ENCODE results near the gene RSPO4. TPM values are rescaled to one million over a fixed set of nuclear protein-coding genes. Genes with fewer than 3 reads are reported as not detected.
A peak's percentile ranks its signal among the peaks of the same experiment; 100 is the strongest.

RSPO4 gene
- total RNA-seq, 1 donor from 2014 or later, result 0.94 TPM

DNA sequence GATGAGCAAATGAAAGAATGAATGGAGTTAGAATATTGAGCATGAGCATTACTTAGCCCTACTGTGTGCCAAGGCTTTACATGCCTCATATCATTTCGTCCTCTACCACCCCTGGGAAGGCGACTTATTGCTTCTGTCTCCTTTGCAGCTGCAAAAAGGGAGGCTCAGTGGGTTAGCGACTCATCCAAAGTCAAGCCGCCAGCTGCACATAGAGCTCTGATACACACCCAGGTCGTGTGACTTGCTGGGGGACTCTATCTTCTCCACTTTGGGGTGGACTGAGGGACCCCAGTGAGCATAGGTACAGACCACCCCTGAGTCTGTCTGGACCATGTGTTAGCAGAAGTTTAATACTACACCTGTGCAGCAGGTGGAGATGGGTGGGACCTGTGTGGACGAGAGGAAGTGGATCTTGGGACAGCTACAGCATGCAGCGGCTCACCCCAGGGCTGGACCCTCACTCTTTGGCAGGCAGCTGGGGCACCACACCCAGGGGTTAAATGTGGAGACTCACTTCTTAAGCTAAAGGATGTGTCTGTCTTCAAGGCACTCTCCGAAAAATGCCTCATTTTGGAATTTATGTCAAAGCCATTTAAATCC lies 49.8 kb downstream of the RSPO4 start:
- intact Hi-C loops (cut with DNase I), result no loop called here
- no peak for ATAC-seq
- no peak for DNase-seq (ENCODE audit: low spot score)

- intact Hi-C loops (cut with DNase I), result no loop called here
- ATAC-seq, result no peak
- DNase-seq (ENCODE audit: low spot score), result no peak
Measured at GRCh38 chr20:951384-952169, 50.5 kb downstream of the RSPO4 start.

- no peak for DNase-seq (ENCODE audit: low spot score)
- intact Hi-C loops (cut with DNase I), result no loop called here
Measured at GRCh38 chr20:949717-950116, 52.4 kb downstream of the RSPO4 start.

DNA sequence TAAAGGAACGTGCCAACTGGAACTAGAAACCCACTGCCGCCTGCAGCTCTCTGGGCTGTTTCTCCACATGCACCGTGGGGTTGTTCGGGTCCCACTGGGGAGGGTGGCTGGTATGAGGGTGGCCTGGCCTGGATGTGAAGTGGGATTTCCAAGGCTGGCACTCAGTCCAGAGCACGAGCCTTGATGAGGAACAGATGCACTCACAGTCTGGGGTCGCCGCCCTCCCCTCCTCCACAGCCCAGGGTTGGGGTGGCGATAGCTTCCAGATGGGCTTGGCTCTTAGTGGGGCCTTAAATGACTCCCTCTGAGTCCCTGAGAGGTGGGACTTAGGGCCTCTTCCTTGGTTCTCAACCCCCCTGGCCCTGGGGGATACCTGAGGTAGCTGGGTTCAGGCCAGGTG lies 55.3 kb downstream of the RSPO4 start:
- intact Hi-C loops (cut with DNase I), result no loop called here
- ATAC-seq (no peak), DNase-seq (ENCODE audit: low spot score) (no peak)

More at GRCh38 chr20:949717-950116, 52.4 kb downstream of the RSPO4 start:
- ATAC-seq, result no peak

- no peak for DNase-seq (ENCODE audit: low spot score)
- no peak for ATAC-seq
- intact Hi-C loops (cut with DNase I), result no loop called here
Measured at GRCh38 chr20:945841-946240, 56.3 kb downstream of the RSPO4 start.

- no peak for DNase-seq (ENCODE audit: low spot score)
- no peak for ATAC-seq
- intact Hi-C loops (cut with DNase I), result no loop called here
Measured at GRCh38 chr20:944774-945410, 57.2 kb downstream of the RSPO4 start.

GRCh38 chr20:944148-944547 lies 58.0 kb downstream of the RSPO4 start:
- no peak for DNase-seq (ENCODE audit: low spot score)
- intact Hi-C loops (cut with DNase I), result no loop called here
- ATAC-seq, result no peak

- DNase-seq (ENCODE audit: low spot score), result no peak
- intact Hi-C loops (cut with DNase I), result no loop called here
- no peak for ATAC-seq
Measured at GRCh38 chr20:942611-943010, 59.5 kb downstream of the RSPO4 start.

GRCh38 chr20:940926-941325 lies 61.2 kb downstream of the RSPO4 start:
- DNase-seq (ENCODE audit: low spot score) (no peak), ATAC-seq (no peak)
- intact Hi-C loops (cut with DNase I), result no loop called here

DNA sequence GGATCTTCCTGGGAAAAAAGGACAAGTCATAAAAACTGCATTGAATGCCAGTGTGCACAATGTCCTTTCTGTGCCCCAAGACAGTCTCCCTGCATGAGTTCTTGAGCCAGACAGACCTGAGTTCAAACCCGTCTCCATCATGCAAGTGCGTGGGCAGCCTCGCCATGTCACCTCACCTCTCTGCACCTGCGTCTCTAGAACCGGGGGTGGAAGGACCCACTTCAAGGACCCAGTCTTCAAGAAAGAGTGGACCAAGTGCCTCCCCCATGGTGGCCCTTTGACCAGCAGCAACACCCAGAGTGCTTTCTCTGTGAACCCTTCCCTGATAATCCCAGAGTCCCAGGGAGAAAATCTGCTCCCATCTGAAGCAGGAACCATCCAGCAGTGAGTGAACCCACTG lies 62.5 kb downstream of the RSPO4 start:
- no peak for ATAC-seq
- intact Hi-C loops (cut with DNase I), result no loop called here
- no peak for DNase-seq (ENCODE audit: low spot score)

DNA sequence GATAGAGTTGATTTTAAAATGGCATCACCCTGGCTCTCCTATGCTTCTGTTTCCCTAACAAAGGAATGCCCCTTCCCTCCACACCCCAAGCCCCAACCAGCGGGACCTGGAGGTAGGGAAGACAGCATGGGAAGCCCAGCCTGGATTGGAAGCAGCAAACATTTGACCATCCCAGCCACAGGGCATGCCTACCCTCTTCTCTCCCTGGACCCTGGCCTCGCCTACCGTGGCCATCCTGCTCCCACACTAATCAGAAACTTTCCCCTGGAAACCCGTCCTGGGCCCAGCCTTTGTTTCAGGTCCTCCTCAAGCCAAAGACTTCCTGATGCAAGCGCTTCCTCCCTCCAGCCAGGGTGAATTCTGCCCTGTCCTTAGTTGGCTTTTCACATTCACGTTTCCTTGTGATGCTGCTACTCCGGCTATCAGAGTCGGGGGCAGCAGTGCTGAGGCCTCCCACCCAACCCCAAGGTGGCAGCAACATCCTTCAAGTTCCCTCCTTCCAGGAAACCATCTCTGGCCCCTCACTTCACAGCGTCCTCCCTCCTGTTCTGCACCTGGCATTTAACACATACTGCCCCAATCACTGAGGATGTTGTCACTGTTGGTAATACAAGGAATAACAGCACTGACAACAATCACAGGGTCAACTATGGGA lies 67.8 kb downstream of the RSPO4 start:
- DNase-seq (ENCODE audit: low spot score) (no peak), ATAC-seq (no peak)
- intact Hi-C loops (cut with DNase I), result no loop called here

DNA sequence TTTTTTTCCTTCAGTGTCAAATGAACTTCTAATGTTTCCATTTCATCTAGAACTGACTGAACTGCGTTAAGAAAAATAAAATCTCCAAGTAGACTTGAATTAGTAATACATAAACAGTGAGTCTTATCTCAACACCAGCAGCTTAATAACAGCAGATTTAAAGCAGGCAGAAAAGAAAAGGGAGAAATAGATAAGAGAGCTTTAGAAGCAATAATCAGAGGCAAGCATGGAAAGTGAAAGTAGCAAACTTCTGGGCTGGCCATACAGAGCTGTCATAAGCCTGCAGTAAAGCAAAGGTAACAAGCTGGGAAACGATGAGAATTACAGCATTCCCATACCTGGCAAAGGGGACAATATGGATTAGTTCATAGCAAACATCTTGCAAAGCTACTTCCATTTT lies 69.1 kb downstream of the RSPO4 start:
- intact Hi-C loops (cut with DNase I), result no loop called here
- ATAC-seq (no peak), DNase-seq (ENCODE audit: low spot score) (no peak)

- intact Hi-C loops (cut with DNase I), result no loop called here
- no peak for ATAC-seq
- DNase-seq (ENCODE audit: low spot score), result no peak
Measured at GRCh38 chr20:931401-931800, 70.7 kb downstream of the RSPO4 start.

- ATAC-seq, result no peak
- intact Hi-C loops (cut with DNase I), result no loop called here
- DNase-seq (ENCODE audit: low spot score), result no peak
Measured at GRCh38 chr20:926670-927069, 75.4 kb downstream of the RSPO4 start.

DNA sequence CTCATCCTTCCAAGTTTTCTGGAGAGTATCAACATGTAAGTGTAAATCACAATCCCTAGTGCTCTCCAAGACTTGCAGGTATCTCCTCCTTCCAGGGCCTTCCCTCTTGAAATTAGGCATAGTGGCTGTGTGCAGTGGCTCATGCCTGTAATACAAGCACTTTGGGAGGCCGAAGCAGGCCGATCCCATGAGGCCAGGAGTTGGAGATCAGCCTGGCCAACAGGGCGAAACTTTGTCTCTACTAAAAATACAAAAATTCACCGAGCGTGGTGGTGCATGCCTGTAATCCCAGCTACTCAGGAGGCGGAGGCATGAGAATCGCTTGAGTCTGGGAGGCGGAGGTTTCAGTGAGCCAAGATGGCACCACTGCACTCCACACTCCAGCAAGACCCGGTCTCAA lies 76.6 kb downstream of the RSPO4 start:
- intact Hi-C loops (cut with DNase I), result no loop called here
- ATAC-seq (no peak), DNase-seq (ENCODE audit: low spot score) (no peak)

DNA sequence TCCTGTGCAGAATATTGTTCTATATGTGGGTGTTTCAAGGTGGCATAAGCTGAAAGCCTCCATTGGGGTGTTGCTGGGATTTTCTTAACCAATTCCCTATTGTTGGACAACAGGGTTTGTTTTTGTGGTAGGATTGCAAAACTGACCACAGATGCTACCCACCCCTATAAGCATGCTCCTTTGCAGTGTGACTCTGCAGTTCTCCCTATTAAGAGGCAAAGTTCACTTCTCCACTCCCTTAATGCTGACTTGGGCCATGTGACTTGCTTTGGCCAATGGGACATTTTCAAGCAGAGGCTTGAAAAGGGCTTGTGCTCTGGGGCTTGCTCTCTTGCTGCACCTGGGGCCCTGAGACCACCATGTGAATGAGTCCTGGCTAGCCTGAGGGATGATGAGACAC lies 77.5 kb downstream of the RSPO4 start:
- ATAC-seq (peak; percentile 65), DNase-seq (ENCODE audit: low spot score) (no peak)
- intact Hi-C loops (cut with DNase I), result no loop called here

DNA sequence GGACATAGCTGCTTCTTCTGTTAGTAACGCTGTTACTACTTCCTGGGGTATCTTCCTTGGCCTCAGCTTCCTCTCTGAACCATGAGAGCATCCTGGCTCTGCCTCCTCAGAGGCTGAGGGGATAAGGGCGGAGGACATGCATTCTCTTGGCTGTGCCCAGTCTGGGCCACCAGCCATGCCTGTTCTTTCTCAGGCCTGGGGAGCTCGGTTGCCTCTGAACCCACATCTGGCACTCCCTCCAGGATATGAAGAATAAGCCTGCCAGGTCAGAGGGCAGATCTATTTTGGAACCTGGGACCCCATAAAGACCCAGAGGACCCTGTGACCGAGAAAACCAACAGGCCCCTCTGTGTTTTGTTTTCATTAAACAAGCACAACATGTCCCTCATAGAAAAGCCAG lies 79.3 kb downstream of the RSPO4 start:
- DNase-seq (ENCODE audit: low spot score), result no peak
- ATAC-seq, result peak; percentile 81
- intact Hi-C loops (cut with DNase I), result no loop called here

GRCh38 chr20:921068-921467 lies 81.0 kb downstream of the RSPO4 start:
- no peak for ATAC-seq
- intact Hi-C loops (cut with DNase I), result no loop called here

DNA sequence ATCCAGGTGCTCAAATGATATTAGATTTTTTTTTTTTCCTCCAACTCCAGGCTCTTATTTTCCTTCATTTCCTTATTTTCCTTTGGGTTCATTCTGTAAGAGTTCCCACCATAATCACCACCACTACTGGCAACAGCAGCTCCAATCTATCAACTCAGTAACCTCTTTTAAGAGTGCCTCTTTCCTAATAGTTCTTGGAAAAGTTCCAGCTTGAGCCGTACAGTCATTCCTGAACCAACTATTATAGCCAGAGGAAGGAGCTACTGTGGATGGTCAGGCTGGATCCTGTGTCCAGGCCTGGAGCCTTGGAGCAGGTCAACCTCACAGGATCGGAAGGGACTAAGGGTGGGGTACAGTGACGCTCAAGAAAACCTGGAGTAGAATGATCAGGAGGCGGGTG lies 81.8 kb downstream of the RSPO4 start:
- DNase-seq (ENCODE audit: low spot score) (no peak), ATAC-seq (no peak)
- intact Hi-C loops (cut with DNase I), result no loop called here

More at GRCh38 chr20:921068-921467, 81.0 kb downstream of the RSPO4 start:
- DNase-seq (ENCODE audit: low spot score), result no peak

DNA sequence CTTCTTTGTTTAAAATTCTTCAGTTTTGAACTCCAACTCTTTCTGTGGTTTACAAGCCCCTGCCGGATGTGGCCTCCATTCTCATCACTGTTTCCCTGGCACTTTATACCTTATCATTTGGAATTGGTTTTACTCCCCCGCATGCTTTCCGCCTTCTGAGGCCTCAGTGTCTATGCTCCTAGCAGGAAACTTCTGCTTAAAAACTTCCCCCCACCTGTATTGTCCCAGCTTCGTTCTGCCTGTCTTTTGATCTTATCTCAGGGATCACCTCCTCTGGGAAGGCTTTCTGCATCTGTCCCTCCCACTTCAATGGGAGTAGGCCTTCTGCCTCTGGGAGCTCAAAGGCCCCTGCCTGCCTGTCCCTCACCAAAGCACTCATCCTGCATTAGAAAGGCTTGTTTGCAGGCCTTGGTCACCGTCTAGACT lies 82.6 kb downstream of the RSPO4 start:
- no peak for DNase-seq (ENCODE audit: low spot score)
- no peak for ATAC-seq
- intact Hi-C loops (cut with DNase I), result no loop called here
